ENCODE measurements around the gene GATA5. TPM values are rescaled to one million over a fixed set of nuclear protein-coding genes. Genes with fewer than 3 reads are reported as not detected.

The GATA5 gene
- total RNA-seq, 1 experiment from 2014 or later: 0.25 TPM

DNA sequence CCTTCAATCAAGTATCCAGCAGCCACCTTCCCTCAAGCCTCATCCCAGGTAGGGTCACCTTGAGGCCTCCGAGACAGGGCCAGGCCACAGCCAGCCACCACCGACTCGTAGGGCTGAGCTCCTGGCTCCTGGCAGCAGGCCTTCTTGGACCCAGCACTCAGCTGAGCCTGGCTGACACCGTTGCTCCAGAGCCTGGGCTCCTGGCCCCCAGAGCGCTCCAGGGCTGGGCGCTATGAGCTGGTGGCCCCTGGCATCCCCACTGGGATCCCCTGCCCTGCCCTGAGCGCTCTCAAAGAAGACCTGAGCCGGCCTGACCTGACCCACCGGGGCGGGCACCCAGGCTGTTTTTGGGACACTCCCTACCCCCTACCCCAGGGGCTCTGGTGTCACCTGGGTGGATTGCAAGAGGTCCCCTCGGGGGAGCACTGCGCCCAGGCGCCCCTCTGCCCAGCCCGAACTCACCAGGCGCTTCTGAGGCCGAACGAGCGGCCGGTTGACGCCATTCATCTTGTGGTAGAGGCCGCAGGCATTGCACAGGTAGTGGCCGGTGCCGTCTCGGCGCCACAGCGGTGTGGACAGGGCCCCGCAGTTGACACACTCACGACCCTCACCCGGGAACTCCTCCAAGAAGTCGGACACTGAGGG is 2.7 kb downstream of the GATA5 start:
- intact Hi-C loops (cut with micrococcal nuclease; ENCODE audit: unreplicated experiment): loop anchor here (2.0 kb wide), 1 partner anchor 42 kb away; no protein-coding TSS in a partner anchor
- H3K27ac Mint-ChIP-seq (ENCODE audit: unreplicated experiment): peak overlapping the region; percentile 93
- ChIA-PET POLR2A (no interaction called here), CTCF (interaction anchor here (1.9 kb wide), 1 partner anchor 43 kb away, joined by 5 read pairs; no protein-coding TSS in a partner anchor)
- no peak for DNase-seq
- no peaks in the 10 kb centered on the region for H3K27me3 Mint-ChIP-seq (ENCODE audit: insufficient read depth, unreplicated experiment)
- peaks cover 30% of the 10 kb centered on the region for H3K4me1 Mint-ChIP-seq (ENCODE audit: low read depth, unreplicated experiment)
- no peaks in the 10 kb centered on the region for H3K27me3 ChIP-seq (replicated peaks; ENCODE audit: control insufficient read depth, insufficient read depth, low read length)
- H3K4me1 ChIP-seq: peaks cover 23% of the 10 kb centered on the region
- H3K36me3 ChIP-seq (ENCODE audit: control insufficient read depth, insufficient read depth, low read length): no peaks in the 10 kb centered on the region
- H3K4me3 ChIP-seq (ENCODE audit: low read depth, low read length): no peak overlapping the region
- TF ChIP-seq, protein P1, sequence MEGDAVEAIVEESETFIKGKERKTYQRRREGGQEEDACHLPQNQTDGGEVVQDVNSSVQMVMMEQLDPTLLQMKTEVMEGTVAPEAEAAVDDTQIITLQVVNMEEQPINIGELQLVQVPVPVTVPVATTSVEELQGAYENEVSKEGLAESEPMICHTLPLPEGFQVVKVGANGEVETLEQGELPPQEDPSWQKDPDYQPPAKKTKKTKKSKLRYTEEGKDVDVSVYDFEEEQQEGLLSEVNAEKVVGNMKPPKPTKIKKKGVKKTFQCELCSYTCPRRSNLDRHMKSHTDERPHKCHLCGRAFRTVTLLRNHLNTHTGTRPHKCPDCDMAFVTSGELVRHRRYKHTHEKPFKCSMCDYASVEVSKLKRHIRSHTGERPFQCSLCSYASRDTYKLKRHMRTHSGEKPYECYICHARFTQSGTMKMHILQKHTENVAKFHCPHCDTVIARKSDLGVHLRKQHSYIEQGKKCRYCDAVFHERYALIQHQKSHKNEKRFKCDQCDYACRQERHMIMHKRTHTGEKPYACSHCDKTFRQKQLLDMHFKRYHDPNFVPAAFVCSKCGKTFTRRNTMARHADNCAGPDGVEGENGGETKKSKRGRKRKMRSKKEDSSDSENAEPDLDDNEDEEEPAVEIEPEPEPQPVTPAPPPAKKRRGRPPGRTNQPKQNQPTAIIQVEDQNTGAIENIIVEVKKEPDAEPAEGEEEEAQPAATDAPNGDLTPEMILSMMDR (IDR thresholded peaks at IDR 0.05; ENCODE audit: insufficient read depth in 1 of 2, low read depth in 1 of 2, low read length in 1 of 2, severe bottlenecking in 1 of 2, unreplicated experiment in 1 of 2): no peak
- peaks cover 6% of the 10 kb centered on the region for H3K36me3 Mint-ChIP-seq (ENCODE audit: insufficient read depth, unreplicated experiment)
- peaks cover 11% of the 10 kb centered on the region for H3K9me3 Mint-ChIP-seq (ENCODE audit: unreplicated experiment)
- H3K4me3 Mint-ChIP-seq (ENCODE audit: unreplicated experiment): no peak overlapping the region
- H3K9me3 ChIP-seq: no peaks in the 10 kb centered on the region
- BruUV-seq (replicated peaks): no TSS peak

DNA sequence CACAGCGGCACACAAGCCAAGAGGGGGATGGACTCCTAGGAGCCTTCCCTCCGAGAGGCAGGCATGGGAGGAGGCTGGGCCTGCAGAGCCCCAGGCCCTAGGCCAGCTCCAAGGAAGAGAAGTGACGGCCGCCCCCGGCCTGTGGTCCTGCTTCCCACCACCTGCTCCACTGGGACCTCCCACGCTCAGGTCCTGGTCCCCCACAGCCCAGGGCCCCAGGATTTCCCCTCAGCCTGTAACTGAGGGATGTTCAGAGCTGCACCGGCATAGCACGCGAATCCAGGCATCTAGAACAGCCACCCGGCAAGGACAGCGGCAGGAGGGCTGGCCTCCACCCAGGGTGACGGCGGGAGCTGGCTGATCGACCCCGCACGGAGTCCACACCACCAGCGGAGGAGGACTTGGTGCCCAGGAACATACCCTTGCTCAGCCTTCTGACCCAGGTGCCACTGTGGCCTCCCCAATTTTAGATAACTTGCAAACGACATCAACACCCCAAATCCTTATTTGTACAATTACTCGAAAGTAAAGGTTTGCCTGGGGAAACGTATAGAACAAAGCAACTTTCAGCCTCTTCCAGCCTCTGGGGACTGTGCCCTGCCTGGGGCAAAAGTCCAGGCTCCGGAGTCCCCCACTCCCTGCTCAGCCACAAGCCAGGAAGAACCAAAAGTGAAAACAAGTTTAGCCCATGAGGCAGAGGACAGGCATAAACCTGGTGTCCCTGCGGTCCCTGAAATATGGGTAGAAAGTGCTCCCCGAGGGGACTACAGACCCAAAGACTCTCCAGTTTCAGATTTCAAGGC is 3.5 kb downstream of the GATA5 start:
- intact Hi-C loops (cut with micrococcal nuclease; ENCODE audit: unreplicated experiment): loop anchor here (2.0 kb wide), 1 partner anchor 42 kb away; no protein-coding TSS in a partner anchor
- H3K9me3 Mint-ChIP-seq (ENCODE audit: unreplicated experiment): peaks cover 10% of the 10 kb centered on the region
- no TSS peak for BruUV-seq (replicated peaks)
- H3K4me3 ChIP-seq (ENCODE audit: low read depth, low read length): no peak overlapping the region
- H3K4me3 Mint-ChIP-seq (ENCODE audit: unreplicated experiment): no peak overlapping the region
- peak overlapping the region; percentile 93 for H3K27ac Mint-ChIP-seq (ENCODE audit: unreplicated experiment)
- POLR2A ChIA-PET: no interaction called here
- no peaks in the 10 kb centered on the region for H3K36me3 ChIP-seq (ENCODE audit: control insufficient read depth, insufficient read depth, low read length)
- H3K4me1 Mint-ChIP-seq (ENCODE audit: low read depth, unreplicated experiment): peaks cover 23% of the 10 kb centered on the region
- CTCF ChIA-PET: interaction anchor here (1.2 to 1.9 kb wide), 2 partner anchors 42 to 144 kb away, joined by 4 to 5 read pairs; no protein-coding TSS in a partner anchor
- H3K36me3 Mint-ChIP-seq (ENCODE audit: insufficient read depth, unreplicated experiment): peaks cover 6% of the 10 kb centered on the region
- H3K9me3 ChIP-seq: no peaks in the 10 kb centered on the region
- H3K27me3 ChIP-seq (replicated peaks; ENCODE audit: control insufficient read depth, insufficient read depth, low read length): no peaks in the 10 kb centered on the region
- TF ChIP-seq, protein P1 (IDR thresholded peaks at IDR 0.05; ENCODE audit: insufficient read depth in 1 of 2, low read depth in 1 of 2, low read length in 1 of 2, severe bottlenecking in 1 of 2, unreplicated experiment in 1 of 2): no peak
- H3K4me1 ChIP-seq: peaks cover 16% of the 10 kb centered on the region
- no peak for DNase-seq
- no peaks in the 10 kb centered on the region for H3K27me3 Mint-ChIP-seq (ENCODE audit: insufficient read depth, unreplicated experiment)

DNA sequence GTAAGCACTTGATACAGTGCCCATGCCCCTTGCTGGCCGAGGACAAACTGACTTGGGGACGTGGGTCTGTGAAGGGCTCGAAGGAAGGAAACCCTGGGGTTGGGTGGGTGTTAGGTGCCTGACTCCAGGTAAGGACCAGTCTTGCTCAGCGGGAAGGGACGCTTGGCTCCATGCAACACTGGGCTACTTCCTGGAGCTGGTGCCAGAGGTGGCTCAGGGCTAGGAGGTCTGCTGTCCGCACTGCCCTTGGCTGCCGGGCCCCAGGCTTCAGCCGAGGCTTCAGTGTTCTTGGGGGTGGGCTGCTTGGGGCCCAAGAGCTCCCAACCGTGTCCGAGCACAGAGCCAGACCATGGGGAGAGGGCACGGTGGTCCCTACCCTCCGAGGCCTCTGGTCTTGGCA is 5.3 kb downstream of the GATA5 start:
- POLR2A ChIA-PET: interaction anchor here (0.6 kb wide), 1 partner anchor 14 kb away, joined by 7 read pairs; no protein-coding TSS in a partner anchor
- CTCF ChIA-PET: interaction anchor here (1.4 kb wide), 1 partner anchor 146 kb away, joined by 3 read pairs; no protein-coding TSS in a partner anchor
- intact Hi-C loops (cut with micrococcal nuclease; ENCODE audit: unreplicated experiment): no loop called here
- Histone ChIP-seq H3K27me3 (replicated peaks; ENCODE audit: control insufficient read depth, insufficient read depth, low read length) (no peaks in the 10 kb centered on the region), H3K9me3 (no peaks in the 10 kb centered on the region), H3K36me3 (ENCODE audit: control insufficient read depth, insufficient read depth, low read length) (no peaks in the 10 kb centered on the region), H3K4me3 (ENCODE audit: low read depth, low read length) (no peak overlapping the region), H3K4me1 (peaks cover 16% of the 10 kb centered on the region)
- BruUV-seq (replicated peaks): no TSS peak
- no peak overlapping the region for H3K4me3 Mint-ChIP-seq (ENCODE audit: unreplicated experiment)
- no peaks in the 10 kb centered on the region for H3K36me3 Mint-ChIP-seq (ENCODE audit: insufficient read depth, unreplicated experiment)
- H3K27me3 Mint-ChIP-seq (ENCODE audit: insufficient read depth, unreplicated experiment): no peaks in the 10 kb centered on the region
- TF ChIP-seq, protein P1 (IDR thresholded peaks at IDR 0.05; ENCODE audit: insufficient read depth in 1 of 2, low read depth in 1 of 2, low read length in 1 of 2, severe bottlenecking in 1 of 2, unreplicated experiment in 1 of 2): no peak
- H3K27ac Mint-ChIP-seq (ENCODE audit: unreplicated experiment): no peak overlapping the region
- H3K9me3 Mint-ChIP-seq (ENCODE audit: unreplicated experiment): no peaks in the 10 kb centered on the region
- H3K4me1 Mint-ChIP-seq (ENCODE audit: low read depth, unreplicated experiment): peaks cover 15% of the 10 kb centered on the region
- DNase-seq: no peak

Measured in Caco-2 (cell line).